ENCODE results near the gene SND1.

- TF ChIP-seq, protein P1, sequence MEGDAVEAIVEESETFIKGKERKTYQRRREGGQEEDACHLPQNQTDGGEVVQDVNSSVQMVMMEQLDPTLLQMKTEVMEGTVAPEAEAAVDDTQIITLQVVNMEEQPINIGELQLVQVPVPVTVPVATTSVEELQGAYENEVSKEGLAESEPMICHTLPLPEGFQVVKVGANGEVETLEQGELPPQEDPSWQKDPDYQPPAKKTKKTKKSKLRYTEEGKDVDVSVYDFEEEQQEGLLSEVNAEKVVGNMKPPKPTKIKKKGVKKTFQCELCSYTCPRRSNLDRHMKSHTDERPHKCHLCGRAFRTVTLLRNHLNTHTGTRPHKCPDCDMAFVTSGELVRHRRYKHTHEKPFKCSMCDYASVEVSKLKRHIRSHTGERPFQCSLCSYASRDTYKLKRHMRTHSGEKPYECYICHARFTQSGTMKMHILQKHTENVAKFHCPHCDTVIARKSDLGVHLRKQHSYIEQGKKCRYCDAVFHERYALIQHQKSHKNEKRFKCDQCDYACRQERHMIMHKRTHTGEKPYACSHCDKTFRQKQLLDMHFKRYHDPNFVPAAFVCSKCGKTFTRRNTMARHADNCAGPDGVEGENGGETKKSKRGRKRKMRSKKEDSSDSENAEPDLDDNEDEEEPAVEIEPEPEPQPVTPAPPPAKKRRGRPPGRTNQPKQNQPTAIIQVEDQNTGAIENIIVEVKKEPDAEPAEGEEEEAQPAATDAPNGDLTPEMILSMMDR (IDR thresholded peaks at IDR 0.05): no peak
- no peak for TF ChIP-seq EP300 (IDR thresholded peaks at IDR 0.05)
Measured at GRCh38 chr7:127891854-127892438, 240.0 kb downstream of the SND1 start.
